H1 (cell line): ENCODE measurements around the gene TGM2.

Source experiments
- ATF2 ChIP-seq: IDR thresholded peaks from 2 replicates; pipeline ENCODE4 v1.6.1; 2012; ENCODE audit warnings: low read length, inconsistent platforms
- USF2 ChIP-seq: IDR thresholded peaks from 2 replicates; pipeline ENCODE4 v1.6.1; 2011; ENCODE audit warnings: low read length, improper control_type of control experiment

GRCh38 chr20:38162149-38162548 lies 2.9 kb downstream of the TGM2 start:
- no peak for TF ChIP-seq ATF2
- no peak for TF ChIP-seq USF2
